ENCODE data around the gene FBXO42. TPM values are rescaled to one million over a fixed set of nuclear protein-coding genes. Genes with fewer than 3 reads are reported as not detected.

FBXO42 gene
- total and polyA plus RNA-seq, 2 of the 4 experiments (the other 2 are of a cell fraction) = 12.0 to 18.8 TPM

DNA sequence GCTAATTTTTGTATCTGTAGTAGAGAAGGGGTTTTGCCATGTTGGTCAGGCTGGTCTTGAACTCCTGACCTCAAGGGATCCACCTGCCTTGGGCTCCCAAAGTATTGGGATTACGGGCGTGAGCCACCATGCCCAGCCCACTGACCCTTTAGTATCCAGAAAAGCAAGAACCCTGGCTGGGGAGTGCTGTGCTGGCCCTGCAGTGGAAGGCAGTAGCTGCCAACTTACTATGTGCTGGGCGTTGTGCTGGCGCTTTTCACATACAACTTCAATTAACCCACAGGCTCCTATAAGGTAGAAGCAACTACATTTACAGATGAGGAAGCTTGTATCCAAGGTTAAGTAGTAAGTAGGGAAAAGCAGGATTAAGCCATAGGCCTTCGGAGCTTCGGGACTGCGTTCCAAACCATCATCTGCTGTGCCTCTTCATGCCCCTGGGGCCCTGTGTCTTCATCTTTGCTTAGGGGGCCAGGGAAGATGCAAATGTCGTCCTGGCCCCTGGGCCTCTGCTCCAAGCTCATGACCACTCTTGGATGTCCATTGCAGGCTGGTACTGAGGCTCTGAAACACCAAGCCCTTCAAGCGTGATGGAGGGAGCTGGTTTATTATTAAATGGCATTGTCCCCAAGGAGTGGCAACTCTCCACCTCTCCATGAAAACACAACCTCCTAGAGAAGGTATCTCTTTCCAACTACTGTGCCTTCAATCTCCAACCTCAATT lies 106.6 kb downstream of the FBXO42 start:
- no peak overlapping the region for H2BK120ac ChIP-seq (ENCODE audit: low read depth, low read length)
- BruUV-seq (replicated peaks) = no TSS peak
- in situ Hi-C loops (cut with MboI; ENCODE audit: low sequenced_read_pairs) = no loop called here
- no peak overlapping the region for H2AK9ac ChIP-seq (replicated peaks; ENCODE audit: low read depth, low read length, poor library complexity)
- no peak overlapping the region for H2AK5ac ChIP-seq (ENCODE audit: low read depth, low read length)
- no peak overlapping the region for H2AFZ ChIP-seq (replicated peaks; ENCODE audit: low read length, poor library complexity)
- POLR2A ChIA-PET (ENCODE audit: unreplicated experiment) = no interaction called here
- H2BK15ac ChIP-seq (ENCODE audit: low read depth, low read length) = no peak overlapping the region
- no peak overlapping the region for H2BK5ac ChIP-seq (ENCODE audit: low read depth, low read length, poor library complexity, severe bottlenecking)
- 95% methylated on average over 3 of the region's 9 CpGs; no CpG with 5 or more reads in 1 of the 2 experiments for WGBS, 2 experiments (ENCODE audit: extremely low coverage in 2 of 2, insufficient read length in 1 of 2)
- dilution Hi-C loops (cut with HindIII; ENCODE audit: low sequenced_read_pairs, unreplicated experiment) = no loop called here
- H4K8ac ChIP-seq (ENCODE audit: low read depth in 2 of 2, low read length in 2 of 2) = no peak overlapping the region
- H3K9ac ChIP-seq (ENCODE audit: low read depth, low read length) = no peak overlapping the region
- intact Hi-C loops (cut with micrococcal nuclease) = loop anchor here (2.0 kb wide), 2 partner anchors 51 to 59 kb away; no protein-coding TSS in a partner anchor
- no peak overlapping the region for H3K27ac ChIP-seq (ENCODE audit: insufficient read depth, low read length)
- H3K4me2 ChIP-seq (ENCODE audit: low read depth, low read length) = no peak overlapping the region
- H3K4me1 ChIP-seq (ENCODE audit: control insufficient read depth, insufficient read depth, low read length) = peaks cover 15% of the 10 kb centered on the region
- H3K18ac ChIP-seq (ENCODE audit: low read depth, low read length) = no peak overlapping the region
- H3K79me1 ChIP-seq (ENCODE audit: low read depth in 1 of 2, low read length in 2 of 2) = peaks cover 13 to 25% of the 10 kb centered on the region in 2 experiments
- H3K23ac ChIP-seq (ENCODE audit: low read depth, low read length) = no peak overlapping the region
- no peak overlapping the region for H3K56ac ChIP-seq (ENCODE audit: extremely low read depth, insufficient read depth, low read length)
- no peak overlapping the region for H4K91ac ChIP-seq (ENCODE audit: insufficient read depth, low read depth, low read length)
- H3K14ac ChIP-seq (replicated peaks; ENCODE audit: low read depth, low read length) = no peak overlapping the region
- H3K9me3 ChIP-seq (ENCODE audit: control insufficient read depth, insufficient read depth, low read length) = no peaks in the 10 kb centered on the region
- no peak overlapping the region for H4K5ac ChIP-seq (ENCODE audit: low read depth, low read length)
- H3K27me3 ChIP-seq (ENCODE audit: control insufficient read depth, insufficient read depth, low read length) = no peaks in the 10 kb centered on the region
- no peak overlapping the region for H3K4ac ChIP-seq (ENCODE audit: low read depth, low read length)
- peaks cover 8% of the 10 kb centered on the region; the same call in 1 of the 2 replicates for H4K20me1 ChIP-seq (ENCODE audit: insufficient read depth, low read length)
- no peak overlapping the region for H3K4me3 ChIP-seq (ENCODE audit: insufficient read depth, low read depth, low read length)
- H3K9me1 ChIP-seq (ENCODE audit: insufficient read depth, low read length) = peaks cover 16% of the 10 kb centered on the region
- DNase-seq = no peak
- no peak for ATAC-seq (ENCODE audit: low read depth)
- CTCF ChIA-PET = interaction anchor here (0.6 to 1.4 kb wide), 2 partner anchors 20 to 41 kb away, joined by 5 to 6 read pairs; no protein-coding TSS in a partner anchor
- H2BK20ac ChIP-seq (ENCODE audit: low read depth, low read length) = no peak overlapping the region
- peaks cover 9% of the 10 kb centered on the region for H3K36me3 ChIP-seq (ENCODE audit: control insufficient read depth, insufficient read depth, low read length)
- TF ChIP-seq MAZ (IDR thresholded peaks at IDR 0.05; ENCODE audit: borderline replicate concordance, low read depth, low read length) (no peak), CHD1 (IDR thresholded peaks at IDR 0.05; ENCODE audit: low read depth, low read length) (no peak), SMC3 (IDR thresholded peaks at IDR 0.05; ENCODE audit: low read depth, low read length) (no peak), RAD21 (IDR thresholded peaks at IDR 0.05; ENCODE audit: low read length) (no peak), BHLHE40 (IDR thresholded peaks at IDR 0.05; ENCODE audit: low read depth, low read length) (no peak), NFE2L2 (IDR thresholded peaks at IDR 0.05; ENCODE audit: low read depth, low read length) (no peak), MXI1 (IDR thresholded peaks at IDR 0.05; ENCODE audit: borderline replicate concordance, low read depth, low read length) (no peak), MAFK (IDR thresholded peaks at IDR 0.05; ENCODE audit: low read depth, low read length) (no peak), FOS (IDR thresholded peaks at IDR 0.05; ENCODE audit: low read depth, low read length) (no peak), CEBPB (IDR thresholded peaks at IDR 0.05; ENCODE audit: low read depth, low read length) (no peak), RFX5 (IDR thresholded peaks at IDR 0.05; ENCODE audit: low read depth, low read length) (no peak), POLR2A (IDR thresholded peaks at IDR 0.05; ENCODE audit: low read depth, low read length) (no peak)
- TF ChIP-seq, protein P1, sequence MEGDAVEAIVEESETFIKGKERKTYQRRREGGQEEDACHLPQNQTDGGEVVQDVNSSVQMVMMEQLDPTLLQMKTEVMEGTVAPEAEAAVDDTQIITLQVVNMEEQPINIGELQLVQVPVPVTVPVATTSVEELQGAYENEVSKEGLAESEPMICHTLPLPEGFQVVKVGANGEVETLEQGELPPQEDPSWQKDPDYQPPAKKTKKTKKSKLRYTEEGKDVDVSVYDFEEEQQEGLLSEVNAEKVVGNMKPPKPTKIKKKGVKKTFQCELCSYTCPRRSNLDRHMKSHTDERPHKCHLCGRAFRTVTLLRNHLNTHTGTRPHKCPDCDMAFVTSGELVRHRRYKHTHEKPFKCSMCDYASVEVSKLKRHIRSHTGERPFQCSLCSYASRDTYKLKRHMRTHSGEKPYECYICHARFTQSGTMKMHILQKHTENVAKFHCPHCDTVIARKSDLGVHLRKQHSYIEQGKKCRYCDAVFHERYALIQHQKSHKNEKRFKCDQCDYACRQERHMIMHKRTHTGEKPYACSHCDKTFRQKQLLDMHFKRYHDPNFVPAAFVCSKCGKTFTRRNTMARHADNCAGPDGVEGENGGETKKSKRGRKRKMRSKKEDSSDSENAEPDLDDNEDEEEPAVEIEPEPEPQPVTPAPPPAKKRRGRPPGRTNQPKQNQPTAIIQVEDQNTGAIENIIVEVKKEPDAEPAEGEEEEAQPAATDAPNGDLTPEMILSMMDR (conservative IDR thresholded peaks at IDR 0.05; ENCODE audit: low read depth, low read length) = no peak
- TF ChIP-seq, protein P2, sequence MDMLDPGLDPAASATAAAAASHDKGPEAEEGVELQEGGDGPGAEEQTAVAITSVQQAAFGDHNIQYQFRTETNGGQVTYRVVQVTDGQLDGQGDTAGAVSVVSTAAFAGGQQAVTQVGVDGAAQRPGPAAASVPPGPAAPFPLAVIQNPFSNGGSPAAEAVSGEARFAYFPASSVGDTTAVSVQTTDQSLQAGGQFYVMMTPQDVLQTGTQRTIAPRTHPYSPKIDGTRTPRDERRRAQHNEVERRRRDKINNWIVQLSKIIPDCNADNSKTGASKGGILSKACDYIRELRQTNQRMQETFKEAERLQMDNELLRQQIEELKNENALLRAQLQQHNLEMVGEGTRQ (IDR thresholded peaks at IDR 0.05; ENCODE audit: low read depth, low read length) = no peak
- TF ChIP-seq, protein P3, sequence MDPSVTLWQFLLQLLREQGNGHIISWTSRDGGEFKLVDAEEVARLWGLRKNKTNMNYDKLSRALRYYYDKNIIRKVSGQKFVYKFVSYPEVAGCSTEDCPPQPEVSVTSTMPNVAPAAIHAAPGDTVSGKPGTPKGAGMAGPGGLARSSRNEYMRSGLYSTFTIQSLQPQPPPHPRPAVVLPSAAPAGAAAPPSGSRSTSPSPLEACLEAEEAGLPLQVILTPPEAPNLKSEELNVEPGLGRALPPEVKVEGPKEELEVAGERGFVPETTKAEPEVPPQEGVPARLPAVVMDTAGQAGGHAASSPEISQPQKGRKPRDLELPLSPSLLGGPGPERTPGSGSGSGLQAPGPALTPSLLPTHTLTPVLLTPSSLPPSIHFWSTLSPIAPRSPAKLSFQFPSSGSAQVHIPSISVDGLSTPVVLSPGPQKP (IDR thresholded peaks at IDR 0.05; ENCODE audit: borderline replicate concordance, low read depth, low read length) = no peak

All from IMR-90 (cell line).